K562 (cell line): ENCODE measurements around the gene FITM1. TPM values are rescaled to one million over a fixed set of nuclear protein-coding genes. Genes with fewer than 3 reads are reported as not detected.
A peak's percentile ranks its signal among the peaks of the same experiment; 100 is the strongest.

Source experiments
- ATAC-seq: fragments of 200-7000 bp; cut with Tn5 transposase; 3 replicates; pipeline ENCODE4 v1.9.1; 2020; ENCODE audit warnings: moderate library complexity
- BruUV-seq: library from RNA; stranded (reverse); fragments of 400-500 nt; replicated peaks from 2 replicates; lab custom pipeline; 2021; lab: Mats Ljungman, UMichigan
- CTCF ChIA-PET: fragments of 300-600 bp; formaldehyde crosslinking; extraction: SDS; loops from one replicate; lab custom pipeline; 2021; ENCODE audit warnings: low intra/inter-chr PET ratio; lab: Yijun Ruan, JAX
- POLR2A ChIA-PET: fragments of 300-600, 350-650 bp; sonication (Branson Sonifier 250); formaldehyde crosslinking; extraction: SDS; loops from one replicate; lab custom pipeline; 2021; ENCODE audit warnings: antibody characterized with exemption, inconsistent platforms; lab: Yijun Ruan, JAX
- DNase-seq, 4 experiments: peaks; one replicate each; pipeline versions ENCODE4 v3.0.0 to v3.0.0-alpha.2; 2011 to 2018; ENCODE audit warnings: low spot score in 3 of 4, mixed read lengths in 3 of 4; ENCODE audit errors: extremely low read depth in 1 of 4
- FAIRE-seq: peaks from 2 replicates; lab custom pipeline; 2011; peaks lifted over from hg19 to GRCh38; lab: Jason Lieb, UNC
- H2AFZ ChIP-seq: 2 replicates; pipeline ENCODE4 v1.6.0; 2011; ENCODE audit warnings: low read depth, low read length, control low read depth, inconsistent platforms
- H3K27ac ChIP-seq: fragments of 200-600 bp; 3 replicates; pipeline ENCODE4 v1.8.0; 2011; ENCODE audit warnings: low read depth, mild to moderate bottlenecking, control low read depth, inconsistent platforms, low read length, moderate library complexity, mixed read lengths; ENCODE audit errors: extremely low read depth
- H3K27me3 ChIP-seq, 2 experiments: fragments of 300-600 bp in 1 of 2; 2 replicates in 1 of 2; 3 replicates in 1 of 2; pipeline versions ENCODE4 v1.6.0 to v1.8.0; 2011; ENCODE audit warnings: inconsistent platforms in 2 of 2, low read length in 2 of 2, mild to moderate bottlenecking in 1 of 2, mixed read lengths in 1 of 2, moderate library complexity in 1 of 2; ENCODE audit not compliant: control insufficient read depth in 2 of 2, insufficient read depth in 2 of 2
- H3K36me3 ChIP-seq: fragments of 300-600 bp; 3 replicates; pipeline ENCODE4 v1.8.0; 2011; ENCODE audit warnings: mild to moderate bottlenecking, low read length, inconsistent platforms; ENCODE audit not compliant: control insufficient read depth, insufficient read depth
- H3K4me1 ChIP-seq, 2 experiments: fragments of 200-600 bp in 1 of 2; replicated peaks in 1 of 2; 2 replicates in 1 of 2; 3 replicates in 1 of 2; pipeline versions ENCODE4 v1.5.1 to v1.8.0; 2011; ENCODE audit warnings: inconsistent platforms in 2 of 2, low read length in 2 of 2, mild to moderate bottlenecking in 1 of 2, mixed read lengths in 1 of 2, moderate library complexity in 1 of 2; ENCODE audit not compliant: control insufficient read depth in 2 of 2, insufficient read depth in 2 of 2
- H3K4me2 ChIP-seq: 2 replicates; pipeline ENCODE4 v1.6.1; 2011; ENCODE audit warnings: low read length, control low read depth, inconsistent platforms, mixed read lengths; ENCODE audit not compliant: insufficient read depth
- H3K4me3 ChIP-seq: fragments of 200-600 bp; sonication (generic), shearing (Covaris generic); 2 replicates; pipeline ENCODE4 v1.5.1; 2016; ENCODE audit warnings: control low read depth, inconsistent platforms
- H3K79me2 ChIP-seq: fragments of 200-600 bp; 3 replicates; pipeline ENCODE4 v1.8.0; 2011; ENCODE audit warnings: low read length, inconsistent platforms; ENCODE audit not compliant: control insufficient read depth, insufficient read depth
- H3K9ac ChIP-seq, 2 experiments: 2 replicates each; pipeline versions ENCODE4 v1.6.0 to v1.6.1; 2011; ENCODE audit warnings: low read depth in 2 of 2, low read length in 2 of 2, control low read depth in 1 of 2, inconsistent platforms in 1 of 2, mild to moderate bottlenecking in 1 of 2, mixed read lengths in 1 of 2; ENCODE audit not compliant: insufficient read depth in 1 of 2
- H3K9me1 ChIP-seq: one replicate; pipeline ENCODE4 v1.6.0; 2011; ENCODE audit warnings: inconsistent platforms, mild to moderate bottlenecking, low read length, moderate library complexity; ENCODE audit not compliant: control insufficient read depth, insufficient read depth
- H3K9me3 ChIP-seq: replicated peaks from 2 replicates; pipeline ENCODE4 v1.5.1; 2011; ENCODE audit warnings: low read depth, low read length, inconsistent platforms; ENCODE audit not compliant: control insufficient read depth, insufficient read depth
- H4K20me1 ChIP-seq: replicated peaks from 2 replicates; pipeline ENCODE4 v1.6.1; 2011; ENCODE audit warnings: low read length, inconsistent platforms, mixed read lengths; ENCODE audit not compliant: control insufficient read depth, insufficient read depth
- CREB1 ChIP-seq, 2 experiments: sonication (generic) in 1 of 2; formaldehyde crosslinking in 1 of 2; IDR thresholded peaks; 2 replicates each; pipeline versions ENCODE4 v1.6.1 to v1.8.0; 2012 to 2022; ENCODE audit warnings: inconsistent platforms in 1 of 2, mild to moderate bottlenecking in 1 of 2, missing genetic modification reagents in 1 of 2, moderate library complexity in 1 of 2
- ETV1 ChIP-seq: fragments of 450-650 bp; conservative IDR thresholded peaks from 2 replicates; pipeline ENCODE4 v1.6.1; 2016; ENCODE audit warnings: missing genetic modification characterization, control low read depth, low read depth, missing compliant biosample characterization
- FOXK2 ChIP-seq, 2 experiments: fragments of 450-650 bp; IDR thresholded peaks in 1 of 2; conservative IDR thresholded peaks in 1 of 2; 2 replicates each; pipeline ENCODE4 v1.6.1; 2016; ENCODE audit warnings: low read depth in 2 of 2, mild to moderate bottlenecking in 1 of 2
- HIVEP1 ChIP-seq: fragments of 250-450 bp; sonication (Bioruptor Pico); IDR thresholded peaks from 2 replicates; pipeline ENCODE4 v1.4.0; 2020; ENCODE audit warnings: mild to moderate bottlenecking
- TAF1 ChIP-seq: IDR thresholded peaks from 2 replicates; pipeline ENCODE4 v1.6.1; 2011; ENCODE audit warnings: mild to moderate bottlenecking, low read length, moderate library complexity; ENCODE audit not compliant: insufficient read depth, control insufficient read depth, severe bottlenecking; ENCODE audit errors: extremely low read depth
- ZKSCAN1 ChIP-seq: fragments of 150-350 bp; IDR thresholded peaks from 2 replicates; pipeline ENCODE4 v1.6.1; 2016; ENCODE audit warnings: low read depth, low read length
- ZNF134 ChIP-seq: fragments of 250-450 bp; sonication (Bioruptor Pico); conservative IDR thresholded peaks from 2 replicates; pipeline ENCODE4 v1.4.0; 2020
- ZNF217 ChIP-seq: sonication (generic); formaldehyde crosslinking; IDR thresholded peaks from 2 replicates; pipeline ENCODE4 v1.8.0; 2022; ENCODE audit warnings: mild to moderate bottlenecking, missing genetic modification reagents
- ZNF239 ChIP-seq: fragments of 250-450 bp; sonication (Bioruptor Pico); IDR thresholded peaks from 2 replicates; pipeline ENCODE4 v1.4.0; 2020; ENCODE audit warnings: mild to moderate bottlenecking
- ZZZ3 ChIP-seq: fragments of 450-650 bp; IDR thresholded peaks from 2 replicates; pipeline ENCODE4 v1.6.1; 2016; ENCODE audit warnings: antibody characterized with exemption, mild to moderate bottlenecking, moderate library complexity
- WGBS: fragments of 100-300 bp; shearing (Covaris generic); methylation state at CpG from one replicate; pipeline ENCODE4 v1.1.6; 2016; ENCODE audit warnings: low coverage, mixed read lengths; ENCODE audit not compliant: insufficient coverage; ENCODE audit errors: missing lambda C conversion rate; 5-methylcytosine and 5-hydroxymethylcytosine counted together
- in situ Hi-C: fragments of 300-500 bp; cut with MboI; formaldehyde crosslinking; loops from 4 replicates; pipeline ENCODE4 v1.15.0; 2018; ENCODE audit warnings: inconsistent platforms, mixed read lengths
- intact Hi-C: fragments of 100-400 bp; cut with micrococcal nuclease; formaldehyde crosslinking; loops from 2 replicates; pipeline ENCODE4 v1.14.2; 2022
- polyA plus RNA-seq, 8 experiments: library from polyadenylated mRNA; depleted of rRNA in 4 of 8; stranded (reverse) in 5 of 8; unstranded in 3 of 8; fragments of >200 nt; fragmentation: Nextera tagmentation in 2 of 8; fragmentation: Illumina TruSeq in 1 of 8; extraction: Ambion mirVana in 2 of 8; extraction: Trizol in 1 of 8; gene quantifications; 2 replicates each; pipeline versions ENCODE4 v1.2.1 to v1.2.3, GENCODE V29; 2011 to 2014; ENCODE audit warnings: inconsistent platforms in 1 of 8, missing spikeins in 1 of 8
- total RNA-seq, 7 experiments: library from RNA; depleted of rRNA in 6 of 7; stranded (reverse); fragments of >200 nt in 6 of 7; fragmentation: Illumina TruSeq in 2 of 7; extraction: Trizol in 2 of 7; gene quantifications; 2 replicates each; pipeline versions ENCODE4 v1.2.1 to v1.2.3, GENCODE V29; 2011 to 2021; ENCODE audit warnings: low replicate concordance in 1 of 7
- TF ChIP-seq, protein P1 (sequence below): fragments of 250-450 bp; sonication (Bioruptor Pico); IDR thresholded peaks from 2 replicates; pipeline ENCODE4 v1.4.0; 2020

FITM1 gene
- total and polyA plus RNA-seq, 9 of the 15 experiments (the other 6 are each of a cell fraction or from before 2014, with no cell fraction given), result 0.09 to 0.20 TPM; not detected in 7

DNA sequence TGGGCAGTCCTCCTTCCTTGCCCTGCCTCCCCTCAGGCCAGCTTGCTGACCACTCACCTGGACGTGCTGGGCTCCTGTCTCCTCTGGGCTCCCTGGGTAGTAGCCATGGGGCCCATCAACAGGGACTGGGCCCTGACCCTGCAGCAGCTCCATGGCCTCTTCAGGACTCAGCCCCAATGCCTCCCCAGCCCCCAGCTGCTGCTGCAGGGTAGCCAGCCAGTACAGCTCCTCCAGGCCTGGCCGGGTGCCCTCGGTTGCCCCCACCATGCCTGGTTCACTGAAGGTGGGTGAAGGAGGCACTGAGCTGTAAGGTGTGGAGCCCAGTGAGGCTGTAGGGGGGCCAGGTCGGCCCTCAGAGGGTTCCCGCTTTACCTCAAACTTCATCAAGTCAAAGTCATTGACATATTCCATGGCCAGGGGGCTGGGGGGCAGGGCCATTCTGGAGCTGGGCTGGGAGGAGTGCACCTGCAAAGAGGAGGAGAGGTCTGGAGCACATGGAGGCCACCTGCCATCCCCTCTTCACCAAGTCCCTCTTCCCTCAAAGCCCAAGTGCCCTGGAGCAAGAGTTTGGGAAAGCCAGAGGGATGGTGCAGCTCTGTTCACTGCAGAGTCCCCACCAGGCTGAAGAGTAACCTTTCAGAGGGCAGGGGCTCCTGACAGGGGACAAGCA lies 47.9 kb upstream of the FITM1 start:
- no peak overlapping the region; the same call in 1 of the 2 replicates for H3K4me2 ChIP-seq
- H3K4me1 ChIP-seq, result peaks cover 18 to 28% of the 10 kb centered on the region in 2 experiments
- intact Hi-C loops, result no loop called here
- no peaks in the 10 kb centered on the region for H3K9me3 ChIP-seq
- no peaks in the 10 kb centered on the region for H4K20me1 ChIP-seq
- H3K9ac ChIP-seq, result peak overlapping the region; percentile 53 to 79; a peak in 2 of 4 replicates
- FAIRE-seq (no peak), ATAC-seq (no peak), DNase-seq (no peak)
- ChIA-PET POLR2A (interaction anchor here (1.1 to 5.5 kb wide), 4 partner anchors 12 to 32 kb away, joined by 4 to 40 read pairs (median 5); partner anchors contain the start of genes DCAF11, NRL and PCK2), CTCF (interaction anchor here (0.6 kb wide), 1 partner anchor 494 kb away, joined by 3 read pairs; no protein-coding TSS in a partner anchor)
- BruUV-seq, result no TSS peak
- no peaks in the 10 kb centered on the region for H3K27me3 ChIP-seq
- H3K4me3 ChIP-seq, result no peak overlapping the region
- in situ Hi-C loops, result no loop called here
- 63% methylated on average over 3 of the region's 5 CpGs for WGBS
- H3K9me1 ChIP-seq, result no peaks in the 10 kb centered on the region
- H2AFZ ChIP-seq, result peak overlapping the region; percentile 81
- no peaks in the 10 kb centered on the region for H3K36me3 ChIP-seq
- no peak overlapping the region for H3K27ac ChIP-seq
- TF ChIP-seq HIVEP1 (CRISPR knock-in tag) (no peak), CREB1 (IDR thresholded peaks at IDR 0.05) (no peak), CREB1 (CRISPR knock-in tag; IDR thresholded peaks at IDR 0.05) (no peak), ZNF217 (no peak), TAF1 (no peak), ZKSCAN1 (no peak), ZZZ3 (no peak), FOXK2 (conservative IDR thresholded peaks at IDR 0.05 in 1 of 2, IDR thresholded peaks at IDR 0.05 in 1 of 2; ENCODE audit: low read depth in 2 of 2) (no peak), ZNF239 (CRISPR knock-in tag) (no peak), ETV1 (tag) (no peak), ZNF134 (CRISPR knock-in tag) (no peak)
- TF ChIP-seq, protein P1, sequence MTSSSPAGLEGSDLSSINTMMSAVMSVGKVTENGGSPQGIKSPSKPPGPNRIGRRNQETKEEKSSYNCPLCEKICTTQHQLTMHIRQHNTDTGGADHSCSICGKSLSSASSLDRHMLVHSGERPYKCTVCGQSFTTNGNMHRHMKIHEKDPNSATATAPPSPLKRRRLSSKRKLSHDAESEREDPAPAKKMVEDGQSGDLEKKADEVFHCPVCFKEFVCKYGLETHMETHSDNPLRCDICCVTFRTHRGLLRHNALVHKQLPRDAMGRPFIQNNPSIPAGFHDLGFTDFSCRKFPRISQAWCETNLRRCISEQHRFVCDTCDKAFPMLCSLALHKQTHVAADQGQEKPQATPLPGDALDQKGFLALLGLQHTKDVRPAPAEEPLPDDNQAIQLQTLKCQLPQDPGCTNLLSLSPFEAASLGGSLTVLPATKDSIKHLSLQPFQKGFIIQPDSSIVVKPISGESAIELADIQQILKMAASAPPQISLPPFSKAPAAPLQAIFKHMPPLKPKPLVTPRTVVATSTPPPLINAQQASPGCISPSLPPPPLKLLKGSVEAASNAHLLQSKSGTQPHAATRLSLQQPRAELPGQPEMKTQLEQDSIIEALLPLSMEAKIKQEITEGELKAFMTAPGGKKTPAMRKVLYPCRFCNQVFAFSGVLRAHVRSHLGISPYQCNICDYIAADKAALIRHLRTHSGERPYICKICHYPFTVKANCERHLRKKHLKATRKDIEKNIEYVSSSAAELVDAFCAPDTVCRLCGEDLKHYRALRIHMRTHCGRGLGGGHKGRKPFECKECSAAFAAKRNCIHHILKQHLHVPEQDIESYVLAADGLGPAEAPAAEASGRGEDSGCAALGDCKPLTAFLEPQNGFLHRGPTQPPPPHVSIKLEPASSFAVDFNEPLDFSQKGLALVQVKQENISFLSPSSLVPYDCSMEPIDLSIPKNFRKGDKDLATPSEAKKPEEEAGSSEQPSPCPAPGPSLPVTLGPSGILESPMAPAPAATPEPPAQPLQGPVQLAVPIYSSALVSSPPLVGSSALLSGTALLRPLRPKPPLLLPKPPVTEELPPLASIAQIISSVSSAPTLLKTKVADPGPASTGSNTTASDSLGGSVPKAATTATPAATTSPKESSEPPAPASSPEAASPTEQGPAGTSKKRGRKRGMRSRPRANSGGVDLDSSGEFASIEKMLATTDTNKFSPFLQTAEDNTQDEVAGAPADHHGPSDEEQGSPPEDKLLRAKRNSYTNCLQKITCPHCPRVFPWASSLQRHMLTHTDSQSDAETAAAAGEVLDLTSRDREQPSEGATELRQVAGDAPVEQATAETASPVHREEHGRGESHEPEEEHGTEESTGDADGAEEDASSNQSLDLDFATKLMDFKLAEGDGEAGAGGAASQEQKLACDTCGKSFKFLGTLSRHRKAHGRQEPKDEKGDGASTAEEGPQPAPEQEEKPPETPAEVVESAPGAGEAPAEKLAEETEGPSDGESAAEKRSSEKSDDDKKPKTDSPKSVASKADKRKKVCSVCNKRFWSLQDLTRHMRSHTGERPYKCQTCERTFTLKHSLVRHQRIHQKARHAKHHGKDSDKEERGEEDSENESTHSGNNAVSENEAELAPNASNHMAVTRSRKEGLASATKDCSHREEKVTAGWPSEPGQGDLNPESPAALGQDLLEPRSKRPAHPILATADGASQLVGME (CRISPR knock-in tag), result no peak
- H3K79me2 ChIP-seq, result no peaks in the 10 kb centered on the region
